ENCODE data around the gene ERFL.
"Not testable (repeated sequence)": the region's sequence is repeated elsewhere in the genome, so short reads cannot be mapped to it uniquely, and the experiment has no call there.

The ERFL gene

GRCh38 chr19:41877916-41878905 is 50.0 kb downstream of the ERFL start:
- DNase-seq (ENCODE audit: low read depth), result no peak

GRCh38 chr19:41876847-41877832 is 51.1 kb downstream of the ERFL start, which contains the start of gene CD79A:
Gene CD79A, plus strand, starts transcription at chr19:41877279. Its CDS starts 26 bp downstream, at chr19:41877305.
- no peak for DNase-seq (ENCODE audit: low read depth)

- DNase-seq (ENCODE audit: low read depth), result not testable (repeated sequence)
These were observed 52.3 kb downstream of the ERFL start for GRCh38 chr19:41875973-41876372.

- DNase-seq (ENCODE audit: low read depth), result peak; percentile 45
These were observed 55.2 kb downstream of the ERFL start for GRCh38 chr19:41872775-41873647.

GRCh38 chr19:41872384-41872774 is 55.9 kb downstream of the ERFL start:
- DNase-seq (ENCODE audit: low read depth), result no peak

- DNase-seq (ENCODE audit: low read depth), result peak; percentile 46
These were observed 56.5 kb downstream of the ERFL start for GRCh38 chr19:41871573-41872383.

GRCh38 chr19:41870401-41870873 is 57.8 kb downstream of the ERFL start:
- no peak for DNase-seq (ENCODE audit: low read depth)

GRCh38 chr19:41869374-41869955 is 58.8 kb downstream of the ERFL start:
- DNase-seq (ENCODE audit: low read depth), result no peak

GRCh38 chr19:41868989-41869300 is 59.3 kb downstream of the ERFL start:
- no peak for DNase-seq (ENCODE audit: low read depth)

GRCh38 chr19:41868120-41868988 is 59.9 kb downstream of the ERFL start:
- DNase-seq (ENCODE audit: low read depth), result no peak

GRCh38 chr19:41866284-41866683 is 62.0 kb downstream of the ERFL start:
- no peak for DNase-seq (ENCODE audit: low read depth)

GRCh38 chr19:41864374-41864773 is 63.9 kb downstream of the ERFL start:
- no peak for DNase-seq (ENCODE audit: low read depth)

GRCh38 chr19:41863209-41863931 is 64.9 kb downstream of the ERFL start:
- DNase-seq (ENCODE audit: low read depth), result no peak

GRCh38 chr19:41862445-41862986 is 65.7 kb downstream of the ERFL start:
- DNase-seq (ENCODE audit: low read depth), result no peak

GRCh38 chr19:41861846-41862245 is 66.4 kb downstream of the ERFL start:
- no peak for DNase-seq (ENCODE audit: low read depth)

GRCh38 chr19:41861116-41861768 is 67.0 kb downstream of the ERFL start:
- DNase-seq (ENCODE audit: low read depth), result no peak

GRCh38 chr19:41860419-41861115 is 67.7 kb downstream of the ERFL start:
- peak; percentile 20 for DNase-seq (ENCODE audit: low read depth)

Data from activated T-helper 1 cell treated with Interleukin-2 at 50 U/mL for 16 hours (primary cell).